Type B pancreatic cell (in vitro differentiated cells): Measurements from ENCODE around the gene PARD3. TPM values are rescaled to one million over a fixed set of nuclear protein-coding genes. Genes with fewer than 3 reads are reported as not detected.

Source experiments
- DNase-seq: peaks from one replicate; pipeline ENCODE4 v3.0.0; 2021; ENCODE audit warnings: mixed read lengths; ENCODE audit not compliant: unreplicated experiment; ENCODE audit errors: extremely low spot score
- H3K27ac Mint-ChIP-seq: 2 replicates; pipeline ENCODE4 v1.8.0; 2021; ENCODE audit warnings: mild to moderate bottlenecking, mixed read lengths
- H3K27me3 Mint-ChIP-seq: 2 replicates; pipeline ENCODE4 v1.8.0; 2021; ENCODE audit warnings: mixed read lengths
- H3K36me3 Mint-ChIP-seq: 2 replicates; pipeline ENCODE4 v1.8.0; 2021; ENCODE audit warnings: mixed read lengths
- H3K4me1 Mint-ChIP-seq: one replicate; pipeline ENCODE4 v1.8.0; 2021; ENCODE audit warnings: mixed read lengths; ENCODE audit not compliant: unreplicated experiment
- H3K4me3 Mint-ChIP-seq: 2 replicates; pipeline ENCODE4 v1.8.0; 2021; ENCODE audit warnings: mild to moderate bottlenecking, mixed read lengths
- H3K9me3 Mint-ChIP-seq: 2 replicates; pipeline ENCODE4 v1.8.0; 2021; ENCODE audit warnings: mixed read lengths
- total RNA-seq: library from RNA; stranded (reverse); gene quantifications from 2 replicates; pipeline ENCODE4 v1.2.1, GENCODE V29; 2021; ENCODE audit warnings: low replicate concordance
- TF ChIP-seq, protein P1 (sequence below): fragments of 200-600 bp; sonication (generic); conservative IDR thresholded peaks from 2 replicates; pipeline ENCODE4 v1.5.0; 2021; ENCODE audit warnings: antibody characterized with exemption, mild to moderate bottlenecking

The PARD3 gene
- total RNA-seq, 1 donor from 2014 or later = 52.3 TPM

DNA sequence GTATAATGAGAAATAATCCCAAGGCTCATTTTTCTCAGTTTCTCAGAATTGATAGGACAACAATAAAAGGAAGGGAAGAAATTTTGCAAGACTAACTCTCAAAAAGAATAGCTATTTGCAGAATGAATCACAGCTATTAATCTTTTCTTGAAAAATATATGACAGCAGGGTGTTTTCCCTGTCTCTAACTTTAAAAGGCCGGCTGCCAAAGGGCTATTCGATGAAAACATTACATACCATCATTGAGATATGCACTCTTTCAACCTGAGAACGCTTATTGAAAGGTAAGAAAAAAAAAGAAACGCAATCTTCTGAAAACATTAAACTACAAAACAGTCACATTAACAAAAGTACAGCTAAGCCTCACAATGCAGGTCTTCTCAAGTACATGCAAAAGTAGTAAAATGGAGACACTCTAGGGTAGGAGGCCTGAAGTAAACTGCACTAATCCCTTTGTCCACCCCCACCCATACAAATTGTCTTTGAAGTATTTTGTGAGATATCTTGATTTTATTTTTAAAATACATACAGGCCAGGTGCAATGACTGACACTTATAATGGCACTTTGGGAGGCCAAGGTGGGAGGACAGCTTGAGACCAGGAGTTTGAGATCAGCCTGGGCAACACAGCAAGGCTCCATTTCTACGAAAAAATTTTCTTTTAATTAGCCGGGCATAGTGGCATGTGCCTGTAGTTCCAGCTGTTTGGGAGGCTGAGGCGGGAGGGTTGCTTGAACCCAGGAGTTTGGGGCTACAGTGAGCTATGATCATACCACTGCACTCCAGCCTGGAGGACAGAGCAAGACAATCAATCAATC lies 83.0 kb downstream of the PARD3 start:
- Mint-ChIP-seq H3K4me3 (no peak overlapping the region), H3K9me3 (no peaks in the 10 kb centered on the region), H3K27me3 (no peaks in the 10 kb centered on the region), H3K36me3 (no peaks in the 10 kb centered on the region), H3K27ac (peak overlapping the region; percentile 87), H3K4me1 (peaks cover 39% of the 10 kb centered on the region)
- TF ChIP-seq, protein P1, sequence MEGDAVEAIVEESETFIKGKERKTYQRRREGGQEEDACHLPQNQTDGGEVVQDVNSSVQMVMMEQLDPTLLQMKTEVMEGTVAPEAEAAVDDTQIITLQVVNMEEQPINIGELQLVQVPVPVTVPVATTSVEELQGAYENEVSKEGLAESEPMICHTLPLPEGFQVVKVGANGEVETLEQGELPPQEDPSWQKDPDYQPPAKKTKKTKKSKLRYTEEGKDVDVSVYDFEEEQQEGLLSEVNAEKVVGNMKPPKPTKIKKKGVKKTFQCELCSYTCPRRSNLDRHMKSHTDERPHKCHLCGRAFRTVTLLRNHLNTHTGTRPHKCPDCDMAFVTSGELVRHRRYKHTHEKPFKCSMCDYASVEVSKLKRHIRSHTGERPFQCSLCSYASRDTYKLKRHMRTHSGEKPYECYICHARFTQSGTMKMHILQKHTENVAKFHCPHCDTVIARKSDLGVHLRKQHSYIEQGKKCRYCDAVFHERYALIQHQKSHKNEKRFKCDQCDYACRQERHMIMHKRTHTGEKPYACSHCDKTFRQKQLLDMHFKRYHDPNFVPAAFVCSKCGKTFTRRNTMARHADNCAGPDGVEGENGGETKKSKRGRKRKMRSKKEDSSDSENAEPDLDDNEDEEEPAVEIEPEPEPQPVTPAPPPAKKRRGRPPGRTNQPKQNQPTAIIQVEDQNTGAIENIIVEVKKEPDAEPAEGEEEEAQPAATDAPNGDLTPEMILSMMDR = no peak
- DNase-seq = no peak

DNA sequence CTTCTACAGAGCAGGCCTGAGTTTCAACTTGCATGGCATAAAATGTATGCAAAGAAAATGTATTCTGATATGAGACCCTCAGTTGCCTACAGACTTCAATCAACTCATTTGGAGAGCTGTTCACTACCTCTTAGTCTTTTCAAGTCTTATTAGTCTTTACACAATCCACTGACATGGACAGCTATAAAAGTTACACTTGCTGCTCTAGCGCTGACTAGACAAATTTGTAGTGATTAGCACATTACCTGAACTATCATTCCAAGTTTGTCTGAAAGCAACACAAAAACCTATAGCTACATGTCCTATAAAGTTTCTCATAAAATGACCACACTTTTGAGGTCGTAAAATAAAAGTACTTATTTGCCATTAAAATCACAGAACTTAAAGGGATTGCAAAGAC lies 83.9 kb downstream of the PARD3 start:
- DNase-seq = no peak
- H3K4me3 Mint-ChIP-seq = no peak overlapping the region
- H3K27ac Mint-ChIP-seq = no peak overlapping the region
- H3K9me3 Mint-ChIP-seq = no peaks in the 10 kb centered on the region
- no peaks in the 10 kb centered on the region for H3K27me3 Mint-ChIP-seq
- TF ChIP-seq, protein P1 = no peak
- H3K4me1 Mint-ChIP-seq = peaks cover 43% of the 10 kb centered on the region
- H3K36me3 Mint-ChIP-seq = no peaks in the 10 kb centered on the region

DNA sequence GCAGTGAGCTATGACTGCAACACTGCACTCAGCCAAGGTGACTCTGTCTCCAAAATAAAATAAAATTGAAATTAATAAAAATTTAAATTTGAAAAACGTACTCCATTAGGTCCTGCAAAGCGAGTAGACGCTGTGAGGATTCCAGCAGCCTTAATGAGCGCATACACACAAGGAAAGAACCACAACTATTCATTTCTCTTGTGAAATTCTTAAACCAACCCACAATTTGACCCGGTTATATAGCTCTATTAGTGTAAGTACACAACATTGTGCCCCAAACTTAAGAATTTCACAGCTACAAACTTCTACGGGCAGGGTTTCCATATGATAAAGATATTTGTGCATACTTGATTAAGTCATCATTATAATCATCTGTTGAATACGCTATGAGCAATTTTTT lies 84.4 kb downstream of the PARD3 start:
- H3K36me3 Mint-ChIP-seq = no peaks in the 10 kb centered on the region
- no peak overlapping the region for H3K4me3 Mint-ChIP-seq
- TF ChIP-seq, protein P1 = no peak
- H3K27me3 Mint-ChIP-seq = no peaks in the 10 kb centered on the region
- no peaks in the 10 kb centered on the region for H3K9me3 Mint-ChIP-seq
- no peak overlapping the region for H3K27ac Mint-ChIP-seq
- peaks cover 46% of the 10 kb centered on the region for H3K4me1 Mint-ChIP-seq
- DNase-seq = no peak

DNA sequence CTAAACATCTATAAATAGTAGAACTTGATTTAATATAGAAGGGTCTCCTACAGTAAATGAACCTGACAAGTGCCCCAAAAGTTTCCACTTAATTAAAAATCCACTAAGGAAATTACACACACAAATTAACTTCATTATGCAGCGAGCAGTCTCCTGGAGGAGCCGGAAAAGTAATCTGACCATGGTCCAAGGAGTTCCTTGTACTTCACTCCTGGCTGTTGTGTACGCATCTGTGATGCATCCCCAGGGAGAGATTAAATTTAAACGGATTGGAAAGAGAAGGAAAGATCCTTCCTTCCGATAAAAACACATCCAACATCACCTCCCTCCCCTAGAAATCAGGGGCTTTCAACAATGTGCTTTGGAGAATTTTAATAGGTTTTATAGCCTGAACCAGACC lies 85.5 kb downstream of the PARD3 start:
- no peak overlapping the region for H3K4me3 Mint-ChIP-seq
- H3K27me3 Mint-ChIP-seq = no peaks in the 10 kb centered on the region
- H3K36me3 Mint-ChIP-seq = no peaks in the 10 kb centered on the region
- H3K9me3 Mint-ChIP-seq = no peaks in the 10 kb centered on the region
- DNase-seq = no peak
- H3K4me1 Mint-ChIP-seq = peaks cover 52% of the 10 kb centered on the region
- TF ChIP-seq, protein P1 = no peak
- no peak overlapping the region for H3K27ac Mint-ChIP-seq

DNA sequence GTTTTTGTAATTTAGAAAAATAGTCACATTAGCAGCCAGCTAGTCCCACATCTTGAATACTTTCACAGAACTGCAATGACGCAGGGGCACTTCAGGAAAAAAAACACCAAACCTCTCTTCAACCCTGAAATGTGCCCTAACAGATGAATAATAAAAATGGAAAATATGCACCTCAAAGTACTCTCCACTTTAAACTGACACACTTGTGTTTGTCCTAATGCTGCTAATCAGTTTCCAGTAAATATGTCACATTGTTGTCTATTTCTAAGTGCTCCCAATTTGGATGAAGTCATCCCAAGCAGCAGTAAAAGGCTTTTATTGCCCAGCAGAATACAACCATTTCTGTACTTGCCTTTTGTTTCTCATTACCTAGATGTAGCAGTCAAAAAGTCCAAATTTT lies 86.7 kb downstream of the PARD3 start:
- H3K27me3 Mint-ChIP-seq = no peaks in the 10 kb centered on the region
- TF ChIP-seq, protein P1 = no peak
- H3K9me3 Mint-ChIP-seq = no peaks in the 10 kb centered on the region
- no peaks in the 10 kb centered on the region for H3K36me3 Mint-ChIP-seq
- no peak overlapping the region for H3K4me3 Mint-ChIP-seq
- DNase-seq = no peak
- H3K27ac Mint-ChIP-seq = peak overlapping the region; percentile 77
- peaks cover 61% of the 10 kb centered on the region for H3K4me1 Mint-ChIP-seq
